ENCODE measurements around the gene RSAD2.

Gene RSAD2

DNA sequence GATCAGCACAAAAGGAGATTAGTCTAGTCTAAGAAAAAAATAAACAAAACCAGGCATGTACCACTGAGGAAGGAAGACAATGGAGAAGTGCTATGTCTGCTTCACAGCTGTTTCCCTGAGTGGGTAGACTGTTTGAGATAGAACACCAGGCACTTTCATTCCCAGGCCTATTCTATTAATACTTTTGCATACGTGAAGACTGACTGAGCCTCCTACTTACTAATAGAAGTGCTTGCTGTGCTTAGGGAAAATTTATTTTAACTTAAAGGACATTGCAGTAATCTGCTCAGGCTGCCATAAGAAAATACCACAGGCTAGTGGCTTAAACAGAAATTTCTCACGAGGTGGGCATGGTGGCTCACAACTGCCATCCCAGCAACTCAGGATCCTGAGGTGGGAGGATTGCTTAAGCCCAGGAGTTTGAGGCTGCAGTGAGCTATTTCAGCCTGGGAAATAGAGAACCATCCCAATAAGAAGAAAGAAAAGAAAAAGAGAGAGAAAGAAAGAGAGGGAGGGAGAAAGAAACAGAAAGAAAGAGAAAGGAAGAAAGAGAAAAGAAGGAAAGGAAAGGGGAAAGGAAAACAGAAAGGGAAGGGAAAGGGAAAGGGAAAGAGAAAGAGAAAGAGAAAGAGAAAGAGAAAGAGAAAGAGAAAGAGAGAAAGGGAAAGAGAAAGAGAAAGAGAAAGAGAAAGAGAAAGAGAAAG, 44.8 kb upstream of the RSAD2 start:
- H3K36me3 ChIP-seq (replicated peaks; ENCODE audit: insufficient read depth, low read length): no peaks in the 10 kb centered on the region
- no peak overlapping the region for H2AFZ ChIP-seq (ENCODE audit: low read length)
- H3K27ac ChIP-seq (ENCODE audit: low read length): no peak overlapping the region
- H4K20me1 ChIP-seq (ENCODE audit: insufficient read depth, low read length): no peaks in the 10 kb centered on the region
- TF ChIP-seq CTCF (IDR thresholded peaks at IDR 0.05; ENCODE audit: low read length): no peak
- no peak for TF ChIP-seq EZH2 (optimal IDR thresholded peaks at IDR 0.05; ENCODE audit: low read depth, low read length)
- no peaks in the 10 kb centered on the region for H3K4me1 ChIP-seq (ENCODE audit: low read length)
- 0 out of 2 replicates have a peak overlapping the region, but pooled peaks have one; percentile 2 for H3K4me2 ChIP-seq (ENCODE audit: low read depth, low read length)
- no peaks in the 10 kb centered on the region for H3K27me3 ChIP-seq (replicated peaks; ENCODE audit: insufficient read depth, low read length)
- H3K4me3 ChIP-seq (ENCODE audit: low read length): no peak overlapping the region
- no peak overlapping the region for H3K9ac ChIP-seq (ENCODE audit: low read length)
- H3F3A ChIP-seq (ENCODE audit: insufficient read depth, low read length): no peaks in the 10 kb centered on the region
- no peak for DNase-seq
- H3K9me3 ChIP-seq (replicated peaks; ENCODE audit: insufficient read depth, low read length): no peaks in the 10 kb centered on the region
- no peaks in the 10 kb centered on the region for H3K9me2 ChIP-seq (replicated peaks; ENCODE audit: insufficient read depth, low read length)
- H3K79me2 ChIP-seq (ENCODE audit: low read length): no peaks in the 10 kb centered on the region

DNA sequence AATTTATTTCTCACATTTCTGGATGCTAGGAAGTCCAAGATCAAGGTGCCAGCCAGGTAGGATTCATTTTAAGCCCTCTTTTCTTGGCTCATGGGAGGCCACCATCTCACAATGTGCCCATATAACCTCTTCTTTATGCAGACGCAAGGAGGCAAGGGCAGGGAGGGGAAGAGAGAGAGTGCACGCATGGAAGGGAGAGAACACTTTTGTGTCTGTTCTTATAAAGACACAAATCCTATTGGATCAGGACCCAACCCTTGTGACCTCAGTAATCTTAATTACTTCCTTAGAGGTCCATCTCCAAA, 44.3 kb upstream of the RSAD2 start:
- no peaks in the 10 kb centered on the region for H3K4me1 ChIP-seq (ENCODE audit: low read length)
- no peaks in the 10 kb centered on the region for H3K9me2 ChIP-seq (replicated peaks; ENCODE audit: insufficient read depth, low read length)
- no peaks in the 10 kb centered on the region for H3K79me2 ChIP-seq (ENCODE audit: low read length)
- no peaks in the 10 kb centered on the region for H3K36me3 ChIP-seq (replicated peaks; ENCODE audit: insufficient read depth, low read length)
- no peak overlapping the region for H3K27ac ChIP-seq (ENCODE audit: low read length)
- H3K4me3 ChIP-seq (ENCODE audit: low read length): no peak overlapping the region
- H4K20me1 ChIP-seq (ENCODE audit: insufficient read depth, low read length): no peaks in the 10 kb centered on the region
- no peaks in the 10 kb centered on the region for H3K27me3 ChIP-seq (replicated peaks; ENCODE audit: insufficient read depth, low read length)
- H2AFZ ChIP-seq (ENCODE audit: low read length): no peak overlapping the region
- no peak overlapping the region for H3K9ac ChIP-seq (ENCODE audit: low read length)
- TF ChIP-seq EZH2phosphoT487 (IDR thresholded peaks at IDR 0.05; ENCODE audit: low read length) (no peak), EZH2 (optimal IDR thresholded peaks at IDR 0.05; ENCODE audit: low read depth, low read length) (no peak), CTCF (IDR thresholded peaks at IDR 0.05; ENCODE audit: low read length) (no peak)
- no peaks in the 10 kb centered on the region for H3K9me3 ChIP-seq (replicated peaks; ENCODE audit: insufficient read depth, low read length)
- 0 out of 2 replicates have a peak overlapping the region, but pooled peaks have one; percentile 2 for H3K4me2 ChIP-seq (ENCODE audit: low read depth, low read length)
- H3F3A ChIP-seq (ENCODE audit: insufficient read depth, low read length): no peaks in the 10 kb centered on the region
- no peak for DNase-seq

DNA sequence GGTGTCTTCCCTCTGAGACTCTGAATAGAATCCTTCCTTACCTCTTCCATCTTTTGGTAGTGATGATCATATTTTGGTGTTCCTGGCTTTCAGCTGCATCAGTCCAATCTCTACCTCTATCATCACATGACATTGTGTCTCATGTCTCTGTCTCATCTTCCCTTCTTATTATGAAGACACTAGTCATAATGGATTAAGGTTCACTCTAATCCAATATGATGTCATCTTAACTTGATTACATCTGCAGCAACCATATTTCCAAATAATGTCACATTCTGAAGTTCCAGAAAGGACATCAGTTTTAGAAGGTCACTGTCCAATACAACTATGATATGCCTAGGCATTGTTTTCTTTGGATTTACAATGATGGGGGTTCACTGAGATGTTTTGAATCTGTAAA, 43.4 kb upstream of the RSAD2 start:
- H3K36me3 ChIP-seq (replicated peaks; ENCODE audit: insufficient read depth, low read length): no peaks in the 10 kb centered on the region

More for the DNA sequence above, 43.4 kb upstream of the RSAD2 start:
- Histone ChIP-seq H3K4me3 (ENCODE audit: low read length) (no peak overlapping the region), H3K9ac (ENCODE audit: low read length) (no peak overlapping the region), H3K9me2 (replicated peaks; ENCODE audit: insufficient read depth, low read length) (no peaks in the 10 kb centered on the region), H3K27ac (ENCODE audit: low read length) (no peak overlapping the region), H4K20me1 (ENCODE audit: insufficient read depth, low read length) (no peaks in the 10 kb centered on the region), H3K4me1 (ENCODE audit: low read length) (no peaks in the 10 kb centered on the region), H3K9me3 (replicated peaks; ENCODE audit: insufficient read depth, low read length) (no peaks in the 10 kb centered on the region), H3F3A (ENCODE audit: insufficient read depth, low read length) (no peaks in the 10 kb centered on the region), H3K4me2 (ENCODE audit: low read depth, low read length) (no peak overlapping the region), H3K79me2 (ENCODE audit: low read length) (no peaks in the 10 kb centered on the region), H2AFZ (ENCODE audit: low read length) (no peak overlapping the region), H3K27me3 (replicated peaks; ENCODE audit: insufficient read depth, low read length) (no peaks in the 10 kb centered on the region)
- no peak for DNase-seq
- TF ChIP-seq EZH2 (optimal IDR thresholded peaks at IDR 0.05; ENCODE audit: low read depth, low read length) (no peak), EZH2phosphoT487 (IDR thresholded peaks at IDR 0.05; ENCODE audit: low read length) (no peak), CTCF (IDR thresholded peaks at IDR 0.05; ENCODE audit: low read length) (no peak)

Measured in MM.1S (cell line).